Medulla oblongata (tissue), 1 donor: ENCODE results near the gene GRAPL.
A peak's percentile ranks its signal among the peaks of the same experiment; 100 is the strongest.
"Not testable (repeated sequence)": the region's sequence is repeated elsewhere in the genome, so short reads cannot be mapped to it uniquely, and the experiment has no call there.

Source experiments
- DNase-seq: peaks from one replicate; pipeline ENCODE4 v3.0.0-alpha.2; 2015; ENCODE audit errors: extremely low spot score

The GRAPL gene

DNA sequence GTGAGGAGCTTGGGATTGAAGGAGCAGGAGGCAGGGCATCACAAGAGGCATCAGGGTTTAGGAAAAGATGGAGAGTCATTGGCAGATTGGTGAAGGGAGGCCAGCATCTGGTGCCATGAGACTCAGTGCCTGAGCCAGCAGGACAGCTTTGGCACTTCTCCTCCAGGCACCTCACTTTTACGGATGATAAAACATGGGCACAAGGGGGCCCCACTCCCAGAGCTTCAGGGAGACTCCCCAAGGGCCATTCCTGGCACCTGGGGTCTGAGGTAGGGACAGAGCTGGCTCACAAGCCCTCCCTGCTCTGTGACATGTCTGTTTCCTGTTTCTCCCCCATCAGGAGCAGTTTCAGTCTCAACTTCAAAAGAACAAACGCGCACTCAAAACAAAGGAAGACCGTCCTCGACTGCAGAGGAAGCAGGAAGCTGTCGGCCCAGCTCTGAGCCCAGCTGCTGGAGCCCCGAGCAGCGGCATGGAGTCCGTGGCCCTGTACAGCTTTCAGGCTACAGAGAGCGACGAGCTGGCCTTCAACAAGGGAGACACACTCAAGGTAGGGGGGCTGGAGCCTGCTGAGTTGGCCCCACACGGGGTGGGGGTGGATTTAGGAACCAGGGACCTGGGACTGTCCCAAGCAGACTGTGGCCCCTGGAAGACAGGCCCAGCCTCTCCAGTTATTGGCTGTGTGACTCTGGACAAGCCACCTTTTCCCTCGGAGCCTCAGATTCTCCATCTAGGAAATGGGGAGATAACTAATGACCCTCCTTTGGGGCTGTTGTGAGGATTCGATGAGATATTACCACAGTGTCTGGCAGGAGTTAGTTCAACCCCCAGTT, at the start of gene GRAPL:
Gene GRAPL, plus strand, starts transcription at position 442 of the 833 bp plus-strand sequence. Its CDS starts 31 bp downstream, at position 473.
- DNase-seq = not testable (repeated sequence)

- not testable (repeated sequence) for DNase-seq
Measured at GRCh38 chr17:19088804-19089685, 38.3 kb upstream of the GRAPL start.

- DNase-seq = not testable (repeated sequence)
Measured at GRCh38 chr17:19090058-19090772, 37.2 kb upstream of the GRAPL start.

GRCh38 chr17:19092737-19093683, 34.4 kb upstream of the GRAPL start:
- DNase-seq = not testable (repeated sequence)

- DNase-seq = not testable (repeated sequence)
Measured at GRCh38 chr17:19093684-19094438, 33.5 kb upstream of the GRAPL start.

- not testable (repeated sequence) for DNase-seq
Measured at GRCh38 chr17:19108517-19108916, 18.9 kb upstream of the GRAPL start.

GRCh38 chr17:19110189-19111097, 16.9 kb upstream of the GRAPL start:
- DNase-seq = not testable (repeated sequence)

GRCh38 chr17:19111111-19111711, 16.2 kb upstream of the GRAPL start:
- peak; percentile 70 for DNase-seq

DNA sequence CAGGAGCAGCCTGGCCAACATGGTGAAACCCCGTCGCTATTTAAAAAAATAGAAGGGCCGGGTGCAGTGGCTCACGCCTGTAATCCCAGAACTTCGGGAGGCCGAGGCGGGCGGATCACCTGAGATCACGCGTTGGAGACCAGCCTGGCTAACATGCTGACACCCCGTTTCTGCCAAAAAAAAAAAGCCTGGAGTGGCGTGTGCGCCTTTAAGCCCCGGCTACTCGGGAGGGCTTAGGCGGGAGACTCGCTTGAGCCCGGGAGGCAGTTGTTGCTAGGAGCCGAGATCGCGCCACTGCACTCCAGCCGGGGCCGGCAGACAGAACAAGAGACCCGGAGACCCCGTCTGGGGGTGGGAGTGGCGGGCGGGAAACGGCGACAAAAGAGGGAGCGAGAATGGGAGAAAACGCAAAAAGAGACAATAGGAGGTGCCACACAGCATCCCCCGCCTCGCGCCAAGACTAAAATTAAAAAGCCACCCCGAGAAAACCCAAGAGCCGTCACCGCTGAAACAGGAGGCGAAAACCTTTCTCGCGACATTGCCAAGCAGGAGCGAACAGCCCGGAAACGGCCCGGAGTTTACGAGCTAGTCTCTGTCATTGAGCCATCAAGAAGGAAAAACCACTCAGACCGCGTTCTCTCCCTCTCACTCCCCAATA, 15.5 kb upstream of the GRAPL start:
- peak; percentile 53 for DNase-seq

GRCh38 chr17:19112459-19112826, 14.9 kb upstream of the GRAPL start:
- peak; percentile 3 for DNase-seq

DNA sequence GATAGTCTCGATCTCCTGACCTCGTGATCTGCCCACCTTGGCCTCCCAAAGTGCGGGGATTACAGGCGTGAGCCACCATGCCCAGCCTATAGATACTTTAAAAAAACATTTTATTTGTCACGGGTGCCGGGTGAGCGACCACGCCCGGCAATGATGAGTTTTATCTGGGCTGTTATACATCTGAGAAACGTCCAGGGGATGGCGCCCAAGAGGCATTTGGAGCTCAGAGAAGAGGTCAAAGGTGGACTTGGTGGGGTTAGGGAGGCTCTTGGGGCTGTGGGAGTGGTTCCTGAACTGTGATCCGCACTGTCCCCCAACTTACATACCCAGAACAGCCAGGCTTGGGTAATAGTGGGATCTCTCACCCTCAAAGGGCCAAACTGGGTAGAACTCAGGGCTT, 8.7 kb upstream of the GRAPL start:
- DNase-seq = not testable (repeated sequence)

GRCh38 chr17:19125289-19125688, 2.1 kb upstream of the GRAPL start:
- DNase-seq = not testable (repeated sequence)

- DNase-seq = not testable (repeated sequence)
Measured at GRCh38 chr17:19129500-19129899, 2.1 kb downstream of the GRAPL start.

DNA sequence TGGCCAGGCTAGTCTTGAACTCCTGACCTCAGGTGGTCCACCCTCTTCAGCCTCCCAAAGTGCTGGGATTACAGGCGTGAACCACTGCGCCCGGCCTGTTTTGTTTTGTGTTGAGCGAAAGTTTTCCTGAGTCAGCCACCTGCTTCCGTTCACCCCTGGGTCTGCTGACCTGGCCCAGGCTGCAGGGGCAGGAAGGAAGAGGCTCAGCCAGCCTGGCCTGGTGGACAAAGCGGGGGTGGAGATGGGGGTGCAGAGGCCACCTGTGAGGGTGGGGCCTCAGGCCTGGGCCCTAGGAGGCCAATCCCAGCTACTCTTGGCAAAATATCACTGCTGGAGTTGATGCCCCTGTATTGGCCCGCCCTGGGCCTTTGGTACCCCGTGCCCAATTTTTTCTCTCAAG, 3.7 kb downstream of the GRAPL start:
- not testable (repeated sequence) for DNase-seq

GRCh38 chr17:19131772-19132171, 4.4 kb downstream of the GRAPL start:
- not testable (repeated sequence) for DNase-seq

DNA sequence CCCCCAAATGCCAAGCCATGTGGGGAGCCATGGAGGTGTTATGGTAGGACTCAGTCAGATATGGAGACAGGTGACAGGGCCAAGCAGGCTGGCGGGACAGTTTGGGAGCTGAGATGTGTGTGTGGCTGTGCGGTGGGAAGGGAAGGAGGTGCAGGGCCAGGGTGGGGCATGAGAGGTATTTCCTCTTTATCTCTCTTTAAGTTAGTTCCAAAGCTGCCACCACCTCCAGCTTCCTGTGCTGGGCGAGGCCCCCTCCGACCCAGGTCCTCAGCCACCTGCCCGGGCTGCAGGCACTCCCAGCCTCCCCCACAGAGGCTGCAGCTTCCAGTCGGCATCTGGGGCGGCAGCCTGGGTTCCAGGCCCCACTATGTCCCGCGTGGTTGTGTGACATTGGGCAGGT, 6.4 kb downstream of the GRAPL start:
- not testable (repeated sequence) for DNase-seq

DNA sequence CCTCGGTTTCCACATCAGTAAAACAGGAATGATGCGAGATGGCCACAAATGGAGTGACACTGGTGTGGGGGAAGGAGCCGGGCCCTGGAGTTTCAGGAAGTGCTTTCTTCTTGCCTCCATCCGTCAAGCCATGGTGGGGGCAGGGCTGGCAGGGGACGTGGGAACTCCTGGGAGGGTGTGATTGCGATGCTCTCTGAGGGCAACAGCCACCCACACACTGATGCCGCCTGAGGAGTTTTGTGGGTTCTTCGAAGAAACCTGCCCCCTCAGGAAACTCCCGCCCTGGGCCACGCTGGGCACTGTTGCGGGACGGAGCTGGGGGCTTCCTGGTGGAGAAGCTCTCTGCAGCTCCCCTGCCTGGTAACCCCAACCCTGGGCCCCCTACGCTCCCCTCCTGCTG, 8.0 kb downstream of the GRAPL start:
- not testable (repeated sequence) for DNase-seq

- DNase-seq = not testable (repeated sequence)
Measured at GRCh38 chr17:19136138-19136537, 8.7 kb downstream of the GRAPL start.
